Endodermal cell (in vitro differentiated cells): ENCODE data around the gene COL5A3. TPM values are rescaled to one million over a fixed set of nuclear protein-coding genes. Genes with fewer than 3 reads are reported as not detected.

ENCODE experiments used
- DNase-seq: peaks from one replicate; pipeline ENCODE4 v3.0.0-alpha.2; 2017
- H3K27ac ChIP-seq: 2 replicates; pipeline ENCODE4 v1.5.1; 2013; ENCODE audit warnings: mild to moderate bottlenecking, low read depth, low read length, moderate library complexity
- H3K27me3 ChIP-seq: 2 replicates; pipeline ENCODE4 v1.6.1; 2013; ENCODE audit warnings: mild to moderate bottlenecking, low read length, moderate library complexity; ENCODE audit not compliant: insufficient read depth, control insufficient read depth, poor library complexity, severe bottlenecking
- H3K36me3 ChIP-seq: 2 replicates; pipeline ENCODE4 v1.7.0; 2013; ENCODE audit warnings: mild to moderate bottlenecking, low read length, moderate library complexity; ENCODE audit not compliant: control insufficient read depth, insufficient read depth
- H3K4me1 ChIP-seq: one replicate; pipeline ENCODE4 v1.7.0; 2013; ENCODE audit warnings: low read length; ENCODE audit not compliant: control insufficient read depth, insufficient read depth
- H3K4me3 ChIP-seq: 2 replicates; pipeline ENCODE4 v1.5.1; 2013; ENCODE audit warnings: mild to moderate bottlenecking, low read length, moderate library complexity
- H3K9ac ChIP-seq: 2 replicates; pipeline ENCODE4 v1.6.1; 2013; ENCODE audit warnings: mild to moderate bottlenecking, low read length, moderate library complexity; ENCODE audit not compliant: poor library complexity, severe bottlenecking; ENCODE audit errors: extremely low read depth
- H3K9me3 ChIP-seq: 2 replicates; pipeline ENCODE4 v1.6.1; 2013; ENCODE audit warnings: mild to moderate bottlenecking, low read length, moderate library complexity; ENCODE audit not compliant: control insufficient read depth
- H3K27ac Mint-ChIP-seq: 2 replicates; pipeline ENCODE4 v1.8.0; 2020; ENCODE audit warnings: mixed read lengths
- H3K27me3 Mint-ChIP-seq: 2 replicates; pipeline ENCODE4 v1.8.0; 2021; ENCODE audit warnings: mild to moderate bottlenecking, mixed read lengths; ENCODE audit not compliant: insufficient read depth
- H3K36me3 Mint-ChIP-seq: 2 replicates; pipeline ENCODE4 v1.8.0; 2020; ENCODE audit warnings: low read depth, mixed read lengths
- H3K4me1 Mint-ChIP-seq: 2 replicates; pipeline ENCODE4 v1.8.0; 2020; ENCODE audit warnings: mixed read lengths
- H3K4me3 Mint-ChIP-seq: 2 replicates; pipeline ENCODE4 v1.8.0; 2020; ENCODE audit warnings: mild to moderate bottlenecking, moderate library complexity, mixed read lengths
- H3K9me3 Mint-ChIP-seq: 2 replicates; pipeline ENCODE4 v1.8.0; 2020; ENCODE audit warnings: mild to moderate bottlenecking, mixed read lengths
- CTCF ChIP-seq: fragments of 200-600 bp; sonication (generic); conservative IDR thresholded peaks from 2 replicates; pipeline ENCODE4 v1.5.0; 2021; ENCODE audit warnings: antibody characterized with exemption, mild to moderate bottlenecking
- WGBS, 2 experiments: methylation state at CpG; one replicate each; pipeline versions ENCODE4 v1.1.5 to v1.1.7; 2013; ENCODE audit warnings: missing lambda C conversion rate in 2 of 2, mixed read lengths in 1 of 2; ENCODE audit not compliant: insufficient coverage in 1 of 2, insufficient read length in 1 of 2; 5-methylcytosine and 5-hydroxymethylcytosine counted together
- total RNA-seq, 2 donors: library from RNA; stranded (reverse); fragmentation: NEBNext Ultra II Directional in 1 of 2; extraction: Animal tissue kit (Norgen Biotek cat#: 25700) in 1 of 2; gene quantifications; 2 replicates in 1 of 2; 3 replicates in 1 of 2; pipeline ENCODE4 v1.2.1, GENCODE V29; 2021

The COL5A3 gene
- total RNA-seq, 2 donors from 2014 or later = 0.04 TPM; not detected in 1

- H3K9me3 Mint-ChIP-seq = no peaks in the 10 kb centered on the region
- peaks cover 77% of the 10 kb centered on the region for H3K27me3 Mint-ChIP-seq
- 40 to 50% methylated on average over 1 of the region's 1 CpG for WGBS, 2 experiments
- Histone ChIP-seq H3K4me3 (no peak overlapping the region), H3K9ac (no peak overlapping the region), H3K36me3 (no peaks in the 10 kb centered on the region), H3K4me1 (no peaks in the 10 kb centered on the region), H3K27ac (no peak overlapping the region), H3K27me3 (no peaks in the 10 kb centered on the region), H3K9me3 (peaks cover 7% of the 10 kb centered on the region)
- H3K36me3 Mint-ChIP-seq = no peaks in the 10 kb centered on the region
- no peak overlapping the region for H3K4me3 Mint-ChIP-seq
- DNase-seq = no peak
- H3K27ac Mint-ChIP-seq = no peak overlapping the region
- TF ChIP-seq CTCF = no peak
- no peaks in the 10 kb centered on the region for H3K4me1 Mint-ChIP-seq
Measured at GRCh38 chr19:10045371-10045770, 35.1 kb upstream of the COL5A3 start.

- Mint-ChIP-seq H3K9me3 (no peaks in the 10 kb centered on the region), H3K27me3 (peaks cover 76% of the 10 kb centered on the region), H3K4me1 (no peaks in the 10 kb centered on the region), H3K36me3 (no peaks in the 10 kb centered on the region), H3K4me3 (no peak overlapping the region), H3K27ac (no peak overlapping the region)
- no peak overlapping the region for H3K9ac ChIP-seq
- H3K4me3 ChIP-seq = no peak overlapping the region
- no peaks in the 10 kb centered on the region for H3K4me1 ChIP-seq
- 50% methylated on average over 1 of the region's 1 CpG; no CpG with 5 or more reads in 1 of the 2 experiments for WGBS, 2 experiments
- no peak overlapping the region for H3K27ac ChIP-seq
- H3K36me3 ChIP-seq = no peaks in the 10 kb centered on the region
- TF ChIP-seq CTCF = no peak
- no peak for DNase-seq
- H3K9me3 ChIP-seq = peaks cover 7% of the 10 kb centered on the region
- no peaks in the 10 kb centered on the region for H3K27me3 ChIP-seq
Measured at GRCh38 chr19:10044390-10044789, 34.1 kb upstream of the COL5A3 start.

- no peaks in the 10 kb centered on the region for H3K4me1 ChIP-seq
- peaks cover 7% of the 10 kb centered on the region for H3K9me3 ChIP-seq
- Mint-ChIP-seq H3K36me3 (no peaks in the 10 kb centered on the region), H3K27me3 (peaks cover 79% of the 10 kb centered on the region), H3K4me3 (no peak overlapping the region), H3K4me1 (no peaks in the 10 kb centered on the region), H3K27ac (no peak overlapping the region), H3K9me3 (no peaks in the 10 kb centered on the region)
- DNase-seq = no peak
- no peaks in the 10 kb centered on the region for H3K27me3 ChIP-seq
- WGBS, 2 experiments = 80 to 88% methylated on average over 4 of the region's 4 CpGs
- no peak overlapping the region for H3K4me3 ChIP-seq
- no peak for TF ChIP-seq CTCF
- H3K36me3 ChIP-seq = no peaks in the 10 kb centered on the region
- H3K9ac ChIP-seq = no peak overlapping the region
- H3K27ac ChIP-seq = no peak overlapping the region
Measured at GRCh38 chr19:10043286-10043927, 33.1 kb upstream of the COL5A3 start.
